ENCODE measurements around the gene SLC26A8.
"Not testable (repeated sequence)": the region's sequence is repeated elsewhere in the genome, so short reads cannot be mapped to it uniquely, and the experiment has no call there.

SLC26A8 gene

DNA sequence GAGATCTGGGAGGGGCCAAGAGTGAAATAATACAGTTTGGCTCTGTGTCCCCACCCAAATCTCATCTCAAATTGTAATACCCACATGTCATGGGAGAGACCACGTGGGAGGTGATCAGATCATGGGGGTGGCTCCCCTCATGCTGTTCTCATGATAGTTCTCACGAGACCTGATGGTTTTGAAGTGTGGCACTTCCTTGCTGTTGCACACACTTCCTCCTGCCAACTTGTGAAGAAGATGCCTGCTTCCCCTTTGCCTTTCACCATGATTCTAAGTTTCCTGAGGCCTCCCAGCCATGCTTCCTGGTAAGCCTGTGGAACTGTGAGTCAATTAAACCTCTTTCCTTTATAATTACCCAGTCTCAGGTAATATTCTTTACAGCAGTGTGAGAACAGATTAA lies 114.9 kb downstream of the SLC26A8 start:
- DNase-seq (ENCODE audit: low read depth), result not testable (repeated sequence)

GRCh38 chr6:35908753-35909401 lies 115.6 kb downstream of the SLC26A8 start:
- DNase-seq (ENCODE audit: low read depth), result not testable (repeated sequence)

GRCh38 chr6:35907750-35908149 lies 116.7 kb downstream of the SLC26A8 start:
- DNase-seq (ENCODE audit: low read depth), result no peak

- no peak for DNase-seq (ENCODE audit: low read depth)
Observed at GRCh38 chr6:35906499-35906846, 118.0 kb downstream of the SLC26A8 start.

- no peak for DNase-seq (ENCODE audit: low read depth)
Observed at GRCh38 chr6:35905841-35906498, 118.5 kb downstream of the SLC26A8 start.

DNA sequence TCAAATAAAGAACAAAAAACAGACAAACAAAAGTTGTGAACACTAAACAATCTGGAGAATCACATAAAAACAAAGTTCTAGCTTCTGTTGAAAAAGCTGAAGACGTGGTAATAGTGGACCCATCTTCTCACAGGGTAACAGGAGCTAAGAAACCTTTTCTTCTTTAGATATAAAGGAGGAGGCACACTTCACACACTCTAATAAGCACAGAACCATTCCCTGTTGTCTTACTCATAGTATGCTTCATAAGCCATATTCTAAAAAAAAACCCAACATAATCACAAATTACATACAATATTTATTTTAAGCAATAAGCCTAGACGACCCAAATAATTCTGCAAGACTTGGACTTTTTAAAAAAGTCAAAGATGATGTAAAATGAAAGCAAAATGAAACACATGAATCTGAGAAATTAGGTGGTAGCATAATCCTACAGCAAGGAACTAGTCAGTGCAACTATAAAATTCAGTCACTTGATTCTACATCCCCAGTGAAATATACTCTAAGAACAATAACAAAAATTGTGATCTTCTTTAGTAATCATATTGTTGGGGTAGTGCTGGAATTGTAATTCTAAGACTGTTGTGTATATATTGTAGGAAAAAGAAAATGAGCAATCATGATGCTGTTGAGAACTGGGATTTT lies 119.2 kb downstream of the SLC26A8 start:
- no peak for DNase-seq (ENCODE audit: low read depth)

- DNase-seq (ENCODE audit: low read depth), result no peak
Observed at GRCh38 chr6:35903679-35904078, 120.8 kb downstream of the SLC26A8 start.

DNA sequence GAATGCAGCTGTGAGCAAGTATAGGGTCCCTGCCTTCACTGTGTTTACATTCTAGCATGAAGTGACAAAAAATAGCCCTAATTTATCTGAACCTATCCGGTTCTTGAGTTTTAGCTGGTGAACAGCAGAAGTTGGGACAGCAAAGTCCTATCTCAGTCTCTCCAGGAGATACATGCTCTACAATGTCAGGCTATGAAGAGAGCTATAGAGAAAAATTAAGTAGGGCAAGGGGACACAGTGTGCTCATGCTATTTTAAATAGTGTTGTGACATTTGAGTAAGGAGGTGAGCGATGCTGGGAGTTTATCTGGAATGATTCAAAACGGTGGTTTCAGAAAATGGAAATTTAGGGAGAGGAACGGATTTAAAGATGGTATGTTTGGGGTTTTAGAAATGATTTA lies 124.0 kb downstream of the SLC26A8 start:
- DNase-seq (ENCODE audit: low read depth), result no peak

DNA sequence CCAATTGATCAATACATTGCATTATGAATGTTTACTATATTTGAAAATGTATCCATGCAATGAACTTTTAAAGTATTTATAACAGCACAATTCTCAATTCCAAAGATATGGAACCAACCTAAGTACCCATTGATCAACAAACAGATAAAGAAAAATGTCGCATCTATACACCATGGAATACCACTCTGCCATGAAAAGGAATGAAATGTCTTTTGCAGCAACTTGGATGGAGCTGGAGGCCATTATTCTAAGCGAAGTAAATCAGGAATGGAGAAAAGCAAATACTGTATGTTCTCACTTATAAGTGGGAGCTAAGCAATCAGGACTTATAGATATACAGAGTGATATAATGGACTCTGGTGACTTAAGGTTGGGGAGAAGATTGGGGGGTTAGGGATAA lies 126.4 kb downstream of the SLC26A8 start:
- DNase-seq (ENCODE audit: low read depth), result no peak

- DNase-seq (ENCODE audit: low read depth), result no peak
Observed at GRCh38 chr6:35897486-35897885, 127.0 kb downstream of the SLC26A8 start.

- no peak for DNase-seq (ENCODE audit: low read depth)
Observed at GRCh38 chr6:35897036-35897435, 127.4 kb downstream of the SLC26A8 start.

- DNase-seq (ENCODE audit: low read depth), result no peak
Observed at GRCh38 chr6:35896228-35896627, 128.2 kb downstream of the SLC26A8 start.

GRCh38 chr6:35895560-35895959 lies 128.9 kb downstream of the SLC26A8 start:
- no peak for DNase-seq (ENCODE audit: low read depth)

DNA sequence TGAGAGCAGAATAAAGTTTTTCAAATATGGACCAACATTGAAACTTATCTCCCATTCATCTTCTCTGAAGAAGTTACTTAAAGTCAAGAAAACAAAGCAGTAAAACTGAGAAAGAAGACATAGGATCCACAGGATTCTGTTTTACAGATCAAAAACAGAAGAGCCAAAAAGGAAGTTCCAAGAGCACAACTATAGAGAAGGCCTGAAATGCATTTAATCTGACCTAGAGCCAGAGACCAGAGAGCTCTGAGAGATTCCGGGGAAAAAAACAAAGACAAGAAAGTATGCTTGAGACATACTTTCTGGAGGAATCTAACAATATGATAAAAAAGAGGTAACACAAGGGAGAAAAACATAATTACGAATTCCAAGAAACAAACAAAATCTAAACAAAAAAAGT lies 129.7 kb downstream of the SLC26A8 start:
- DNase-seq (ENCODE audit: low read depth), result no peak
